Jurkat, Clone E6-1 (cell line): ENCODE data around the gene MYL7.
"Not testable (repeated sequence)": the region's sequence is repeated elsewhere in the genome, so short reads cannot be mapped to it uniquely, and the experiment has no call there.

Source experiments
- DNase-seq: peaks from one replicate; pipeline ENCODE4 v3.0.0-alpha.2; 2011; ENCODE audit warnings: low read depth, low spot score
- H3K4me3 ChIP-seq: 2 replicates; pipeline ENCODE4 v1.5.1; 2011; ENCODE audit warnings: mild to moderate bottlenecking, low read length, control low read depth, moderate library complexity

Gene MYL7

DNA sequence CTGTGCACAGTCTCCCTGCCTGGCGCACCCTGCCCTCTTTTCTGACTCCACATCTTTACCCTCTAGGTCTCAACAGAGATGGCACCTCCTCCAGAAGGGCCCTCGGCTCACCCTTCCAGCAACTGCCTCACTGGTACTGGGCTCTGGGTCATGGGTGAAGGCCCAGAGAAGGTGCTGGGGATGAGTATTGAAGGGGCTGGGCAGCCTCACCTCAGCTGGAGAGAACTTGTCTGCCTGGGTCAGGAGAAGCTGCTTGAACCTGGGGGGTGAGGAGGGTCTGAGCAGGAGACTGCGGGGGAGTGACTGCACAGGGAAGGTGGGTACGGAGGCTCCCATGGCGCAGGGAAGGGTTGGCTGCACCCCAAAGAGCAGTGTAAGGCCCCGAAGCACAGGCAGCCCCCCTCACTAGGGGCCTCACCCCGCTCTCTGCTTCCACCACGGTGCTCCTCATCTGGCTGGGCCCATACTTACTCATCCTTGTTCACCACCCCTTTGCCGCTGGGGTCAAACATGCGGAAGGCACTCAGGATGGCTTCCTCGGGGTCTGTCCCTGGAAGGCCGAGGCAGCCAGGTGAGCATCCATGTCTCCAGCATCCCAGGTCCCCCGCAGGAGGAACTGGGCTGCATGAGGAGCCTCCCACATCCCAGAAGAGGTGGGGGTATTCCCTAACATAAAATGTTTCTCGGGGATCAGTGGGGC is 1.7 kb downstream of the MYL7 start:
- no peak overlapping the region for H3K4me3 ChIP-seq
- no peak for DNase-seq

DNA sequence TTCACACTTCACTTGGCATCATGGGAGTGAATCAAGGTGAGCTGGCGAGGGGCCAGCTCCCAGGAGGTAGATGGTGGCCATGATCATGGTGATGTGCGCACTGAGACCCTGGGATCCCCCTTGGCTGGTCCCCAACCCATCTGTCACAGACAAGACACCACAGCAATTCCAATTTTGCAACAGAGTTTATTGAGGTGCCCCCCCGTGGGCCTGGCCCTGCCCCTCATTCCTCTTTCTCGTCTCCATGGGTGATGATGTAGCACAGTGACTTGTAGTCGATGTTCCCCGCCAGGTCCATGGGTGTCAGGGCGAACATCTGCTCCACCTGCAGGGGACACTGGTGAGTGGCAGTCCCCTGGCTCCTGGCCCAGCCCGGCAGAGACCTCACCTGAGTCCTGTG is 2.4 kb downstream of the MYL7 start:
- no peak for DNase-seq
- H3K4me3 ChIP-seq = no peak overlapping the region

DNA sequence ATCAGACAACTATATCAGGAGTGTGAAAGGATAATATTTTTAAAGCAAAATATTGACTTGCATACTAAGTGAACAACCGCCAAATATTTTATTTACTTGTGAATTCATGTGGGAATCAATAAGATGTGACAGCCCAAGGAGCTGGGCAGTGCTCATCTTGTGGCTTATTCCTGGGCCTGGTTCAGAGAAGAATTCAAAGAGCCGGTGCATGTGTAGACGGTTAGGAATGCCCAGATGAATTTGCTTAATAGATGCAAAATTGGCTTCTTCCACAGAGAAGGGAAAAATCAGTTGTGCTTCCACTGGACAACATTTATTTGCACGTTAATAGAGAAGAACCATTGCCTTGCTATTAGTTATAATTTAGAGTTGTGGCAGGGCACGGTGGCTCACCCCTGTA is 4.4 kb downstream of the MYL7 start:
- DNase-seq = no peak
- no peak overlapping the region for H3K4me3 ChIP-seq

GRCh38 chr7:44134943-44135628 is 6.0 kb downstream of the MYL7 start:
- no peak for DNase-seq
- H3K4me3 ChIP-seq = no peak overlapping the region

- H3K4me3 ChIP-seq = no peak overlapping the region
- DNase-seq = no peak
These were observed 7.8 kb downstream of the MYL7 start for GRCh38 chr7:44133295-44133694.

DNA sequence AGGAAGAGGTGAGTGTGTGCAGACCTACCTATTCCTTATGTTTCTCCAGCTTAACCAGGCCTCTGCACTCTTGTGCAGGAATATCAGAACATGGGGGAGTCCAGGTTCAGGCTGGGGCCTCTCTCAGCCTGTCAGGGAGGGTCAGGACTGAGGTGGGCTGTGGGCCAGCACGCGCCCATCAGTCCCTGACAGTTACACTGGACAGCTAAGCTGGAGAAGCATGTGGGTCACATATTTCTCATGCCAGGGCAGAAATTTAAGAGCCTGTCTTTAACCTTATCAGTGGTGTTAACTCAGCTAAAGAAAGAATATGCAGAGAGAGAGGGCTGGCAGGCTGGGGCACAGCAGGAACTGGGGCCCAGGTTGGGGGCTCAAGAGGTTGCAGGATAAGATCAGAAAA is 9.1 kb downstream of the MYL7 start:
- no peak for DNase-seq
- no peak overlapping the region for H3K4me3 ChIP-seq

DNA sequence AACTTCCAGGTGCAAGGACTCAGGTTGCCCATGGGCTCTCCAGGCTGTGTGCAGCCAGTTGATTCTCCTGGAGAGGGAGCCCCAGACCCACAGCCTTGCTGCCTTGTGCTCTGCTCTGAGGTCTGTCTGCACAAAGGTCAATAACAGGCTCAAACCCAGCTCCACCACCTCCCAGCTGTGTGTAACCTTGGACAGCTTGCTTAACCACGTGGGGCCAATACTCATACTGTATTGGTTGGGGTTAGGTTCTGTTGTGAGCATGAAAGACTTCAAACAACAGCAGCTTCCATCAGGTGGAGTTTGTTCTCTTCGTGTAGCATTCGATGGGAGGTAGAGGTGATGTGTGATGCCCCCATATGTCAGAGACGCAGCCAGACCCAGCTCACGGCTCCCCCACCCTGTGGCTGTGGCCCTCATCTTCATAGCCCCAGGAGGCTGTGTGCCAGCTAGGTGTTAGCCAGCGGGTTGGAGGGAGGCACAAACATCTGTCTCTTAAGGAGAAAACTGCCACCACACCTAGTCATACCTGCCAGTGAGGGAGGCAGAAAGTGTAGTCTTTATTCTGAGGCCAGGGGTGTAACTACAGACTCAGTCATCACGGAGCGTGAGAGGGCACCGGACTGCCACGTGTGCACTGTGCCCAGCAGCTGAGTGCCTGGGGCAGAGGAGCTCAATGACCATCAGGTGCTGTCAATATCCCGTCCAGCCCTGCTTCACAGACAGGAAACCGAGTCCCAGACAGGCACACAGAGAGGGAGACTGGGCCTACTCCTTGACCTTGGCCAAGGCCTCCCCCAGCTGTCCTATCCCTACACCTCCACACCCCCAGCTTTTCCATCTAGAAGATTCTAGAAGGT is 9.7 kb downstream of the MYL7 start:
- peak; percentile 33 for DNase-seq

DNA sequence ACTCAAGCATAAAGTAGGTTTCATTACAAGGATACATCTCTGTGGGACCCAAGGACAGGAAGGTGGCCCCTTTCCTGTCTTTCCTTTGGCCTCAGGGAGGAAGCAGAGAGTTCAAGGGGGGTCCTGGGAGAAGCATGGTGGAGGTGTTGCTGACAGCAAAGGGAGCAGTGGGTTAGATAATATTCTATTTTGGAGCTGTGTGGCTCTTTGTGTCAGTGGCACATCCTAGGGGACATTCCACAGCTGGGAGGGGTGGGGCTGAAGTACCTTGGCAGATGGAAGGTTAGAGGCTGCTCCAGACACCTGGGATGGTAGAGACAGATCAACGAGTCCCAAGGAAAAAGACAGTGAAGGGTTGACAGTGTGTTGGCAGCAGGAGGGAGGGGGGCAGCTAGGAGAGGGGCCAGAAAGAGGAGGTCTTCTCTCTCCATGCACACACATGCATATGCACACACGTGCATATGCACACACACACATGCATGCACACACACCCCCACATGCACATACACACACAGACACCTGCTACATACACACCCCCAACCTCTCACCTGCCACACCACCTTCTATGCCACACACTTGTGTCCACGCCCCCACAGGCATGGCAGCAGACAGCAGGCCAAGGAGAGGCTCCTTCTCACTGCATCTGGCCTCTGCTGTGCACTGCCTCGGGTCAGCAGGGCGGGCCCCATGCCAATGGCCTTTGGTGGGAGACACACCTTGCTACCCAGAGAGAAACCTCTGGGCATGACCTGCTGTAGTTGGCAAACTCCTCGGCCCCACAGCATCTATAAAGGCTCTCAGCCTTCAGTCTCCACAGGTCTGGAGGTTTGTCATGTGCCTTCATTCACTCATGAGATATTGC is 12.2 kb downstream of the MYL7 start:
- H3K4me3 ChIP-seq = no peak overlapping the region
- no peak for DNase-seq

More for the DNA sequence above, 9.7 kb downstream of the MYL7 start:
- no peak overlapping the region for H3K4me3 ChIP-seq

GRCh38 chr7:44127161-44127560 is 14.0 kb downstream of the MYL7 start:
- DNase-seq = no peak
- H3K4me3 ChIP-seq = no peak overlapping the region

GRCh38 chr7:44126574-44126973 is 14.6 kb downstream of the MYL7 start:
- DNase-seq, H3K4me3 ChIP-seq: not testable (repeated sequence)

DNA sequence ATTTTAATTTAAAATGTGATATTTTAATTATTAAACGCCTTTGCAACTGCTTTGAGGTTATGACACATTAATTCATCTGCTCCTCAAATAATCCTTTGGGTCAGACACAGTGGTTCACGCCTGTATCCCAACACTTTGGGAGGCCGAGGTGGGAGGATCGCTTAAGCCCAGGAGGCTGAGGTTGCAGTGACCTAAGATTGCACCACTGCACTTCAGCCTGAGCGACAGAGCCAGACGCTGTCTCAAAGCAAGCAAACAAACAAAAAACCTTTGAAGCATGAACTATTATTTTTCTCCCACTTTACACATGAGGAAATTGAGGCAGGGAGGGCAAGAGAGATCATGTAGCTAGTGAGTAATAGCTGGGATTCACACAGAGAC is 16.3 kb downstream of the MYL7 start:
- DNase-seq = no peak
- no peak overlapping the region for H3K4me3 ChIP-seq

- peak within 1 kb of the TSS; percentile 56 for H3K4me3 ChIP-seq
- DNase-seq = peak; percentile 92
These were observed 17.7 kb downstream of the MYL7 start, which contains the start of gene POLD2 for GRCh38 chr7:44123190-44124003. Gene POLD2, minus strand, starts transcription at chr7:44123548. Its CDS starts 1,495 bp downstream, at chr7:44122053.

DNA sequence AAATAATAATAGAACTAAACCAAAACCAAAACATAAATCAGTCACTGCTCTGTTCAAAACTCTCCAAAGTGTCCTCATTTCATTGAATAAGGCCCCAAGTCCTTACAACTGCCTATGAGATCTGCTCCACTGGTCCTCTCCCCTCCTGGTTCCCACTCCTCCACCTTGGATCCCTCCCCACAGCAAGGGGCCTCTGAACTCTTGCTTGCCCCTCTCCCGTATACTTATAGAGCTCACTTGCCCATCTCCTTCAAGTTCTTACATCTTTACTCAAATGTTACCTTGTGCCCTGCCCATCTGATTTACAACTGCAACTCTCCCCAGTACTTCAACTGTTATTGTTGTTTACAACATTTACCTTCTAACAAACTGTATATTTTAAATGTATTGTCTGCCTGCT is 18.6 kb downstream of the MYL7 start:
- peak overlapping the region; percentile 56 for H3K4me3 ChIP-seq
- DNase-seq = no peak

DNA sequence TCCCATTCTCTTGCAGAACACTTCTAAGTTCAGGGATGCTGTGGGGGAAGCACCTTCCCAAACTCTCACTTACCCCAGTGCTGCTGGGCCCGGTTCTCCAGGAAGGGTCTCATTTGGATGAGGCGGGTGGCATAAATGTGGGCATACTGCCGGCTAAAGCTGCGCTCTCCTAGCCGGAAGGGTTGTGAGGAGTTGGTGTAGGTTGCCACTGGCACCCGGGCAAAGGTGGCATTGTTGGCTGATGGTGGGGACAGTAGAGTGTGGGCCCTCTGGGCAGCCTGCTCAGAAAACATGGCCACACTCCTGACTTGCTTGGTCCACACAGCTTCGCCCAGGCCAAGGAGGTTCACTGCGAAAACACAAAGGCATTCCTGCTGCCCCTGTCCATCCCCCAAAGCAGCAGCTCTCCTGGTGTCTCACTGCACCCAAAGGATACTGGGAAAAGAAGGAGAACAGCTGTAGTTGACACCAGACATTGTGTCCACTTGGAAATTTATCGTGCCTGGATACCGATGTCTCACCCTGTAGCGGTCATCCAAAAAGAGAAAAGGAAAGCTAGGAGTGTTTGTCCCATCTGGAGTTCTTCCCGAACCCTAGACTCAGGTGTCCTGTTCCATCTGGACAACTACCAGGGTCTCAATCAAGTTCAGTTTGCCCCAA is 19.2 kb downstream of the MYL7 start:
- DNase-seq = no peak
- H3K4me3 ChIP-seq = peak overlapping the region; percentile 56

DNA sequence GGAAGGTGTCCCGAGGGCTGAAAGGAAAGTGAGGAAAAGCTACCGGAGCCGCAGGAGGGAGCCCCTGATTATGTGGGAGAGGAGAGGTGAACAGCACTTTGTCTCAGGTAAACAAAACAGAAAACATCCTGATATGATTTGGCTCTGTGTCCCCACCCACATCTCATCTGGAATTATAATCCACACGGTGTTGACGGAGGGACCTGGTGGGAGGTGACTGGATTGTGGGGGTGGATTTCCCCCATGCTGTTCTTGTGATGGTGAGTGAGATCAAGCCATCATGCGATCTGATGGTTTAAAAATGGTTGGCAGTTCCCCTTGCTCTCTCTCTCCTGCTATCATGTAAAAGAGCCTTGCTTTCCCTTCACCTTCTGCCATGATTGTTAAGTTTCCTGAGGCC is 20.7 kb downstream of the MYL7 start:
- H3K4me3 ChIP-seq = no peak overlapping the region
- no peak for DNase-seq

- DNase-seq = no peak
- no peak overlapping the region for H3K4me3 ChIP-seq
These were observed 21.2 kb downstream of the MYL7 start for GRCh38 chr7:44119829-44120380.

DNA sequence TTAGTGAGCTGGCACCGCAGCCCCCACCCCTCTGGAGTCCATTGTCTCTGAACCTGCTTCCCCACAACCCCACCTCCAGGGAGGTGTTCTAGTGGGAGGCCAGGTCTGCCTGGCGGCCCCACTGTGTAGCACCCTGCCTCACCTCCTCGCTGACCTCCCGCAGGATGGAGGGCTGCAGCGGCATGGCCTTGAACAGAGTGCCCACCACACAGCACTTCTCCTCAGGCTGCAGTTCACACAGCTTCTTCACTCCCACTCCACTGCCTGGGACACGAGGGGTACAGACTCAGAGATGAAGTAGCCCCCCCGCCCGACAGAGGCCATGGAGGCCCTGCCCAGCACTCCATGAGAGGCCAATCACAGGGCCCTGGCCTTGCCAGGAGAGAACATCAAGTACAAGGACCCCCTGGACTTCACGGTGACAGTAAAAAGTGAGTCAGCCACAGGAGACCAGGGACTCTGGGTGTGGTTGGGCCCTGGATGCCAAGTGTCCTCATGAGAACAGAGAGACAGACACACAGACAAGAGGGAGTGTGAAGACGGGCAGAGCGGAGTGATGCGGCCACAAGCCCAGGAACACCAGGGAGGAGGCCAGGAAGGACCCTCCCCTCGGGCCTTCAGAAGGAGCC is 23.2 kb downstream of the MYL7 start:
- no peak for DNase-seq
- H3K4me3 ChIP-seq = no peak overlapping the region
